ENCODE data around the gene MYO3B.

The MYO3B gene

GRCh38 chr2:170582751-170583463, 405.0 kb downstream of the MYO3B start:
- H3K4me3 ChIP-seq (ENCODE audit: low read depth in 1 of 2, low read length in 2 of 2), result no peak overlapping the region
- H3K9ac ChIP-seq (ENCODE audit: low read depth, low read length), result no peak overlapping the region
- H3K9me3 ChIP-seq (ENCODE audit: insufficient read depth, low read length, severe bottlenecking), result no peaks in the 10 kb centered on the region
- DNase-seq (no peak), ATAC-seq (ENCODE audit: insufficient read depth, low read depth) (no peak)
- no peak overlapping the region for H2AFZ ChIP-seq (ENCODE audit: low read depth, low read length)
- H3K27me3 ChIP-seq (ENCODE audit: insufficient read depth, low read length, poor library complexity), result peaks cover 6% of the 10 kb centered on the region
- H4K20me1 ChIP-seq (ENCODE audit: insufficient read depth, low read length), result no peaks in the 10 kb centered on the region
- no peak overlapping the region for H3K27ac ChIP-seq (ENCODE audit: low read length)
- no peaks in the 10 kb centered on the region for H3K4me1 ChIP-seq (ENCODE audit: insufficient read depth, low read length)
- TF ChIP-seq CTCF (IDR thresholded peaks at IDR 0.05; ENCODE audit: borderline replicate concordance, extremely low read depth, low read length, poor library complexity, severe bottlenecking), result no peak
- no peak for TF ChIP-seq EZH2 (IDR thresholded peaks at IDR 0.05; ENCODE audit: borderline replicate concordance, low read depth, low read length, severe bottlenecking)
- H3K4me2 ChIP-seq (ENCODE audit: insufficient read depth, low read length), result no peak overlapping the region
- no peaks in the 10 kb centered on the region for H3K79me2 ChIP-seq (ENCODE audit: insufficient read depth, low read length)
- H3K36me3 ChIP-seq (ENCODE audit: insufficient read depth, low read length), result no peaks in the 10 kb centered on the region

GRCh38 chr2:170585067-170585466, 407.1 kb downstream of the MYO3B start:
- no peak overlapping the region for H3K4me2 ChIP-seq (ENCODE audit: insufficient read depth, low read length)
- TF ChIP-seq EZH2 (IDR thresholded peaks at IDR 0.05; ENCODE audit: borderline replicate concordance, low read depth, low read length, severe bottlenecking), result no peak
- no peak for TF ChIP-seq CTCF (IDR thresholded peaks at IDR 0.05; ENCODE audit: borderline replicate concordance, extremely low read depth, low read length, poor library complexity, severe bottlenecking)
- H3K27me3 ChIP-seq (ENCODE audit: insufficient read depth, low read length, poor library complexity), result peaks cover 3% of the 10 kb centered on the region
- H3K4me3 ChIP-seq (ENCODE audit: low read depth in 1 of 2, low read length in 2 of 2), result no peak overlapping the region
- H3K27ac ChIP-seq (ENCODE audit: low read length), result no peak overlapping the region
- ATAC-seq (ENCODE audit: insufficient read depth, low read depth) (no peak), DNase-seq (no peak)
- no peaks in the 10 kb centered on the region for H3K79me2 ChIP-seq (ENCODE audit: insufficient read depth, low read length)
- no peaks in the 10 kb centered on the region for H3K9me3 ChIP-seq (ENCODE audit: insufficient read depth, low read length, severe bottlenecking)
- H4K20me1 ChIP-seq (ENCODE audit: insufficient read depth, low read length), result no peaks in the 10 kb centered on the region
- no peaks in the 10 kb centered on the region for H3K36me3 ChIP-seq (ENCODE audit: insufficient read depth, low read length)
- H3K9ac ChIP-seq (ENCODE audit: low read depth, low read length), result no peak overlapping the region
- no peaks in the 10 kb centered on the region for H3K4me1 ChIP-seq (ENCODE audit: insufficient read depth, low read length)
- no peak overlapping the region for H2AFZ ChIP-seq (ENCODE audit: low read depth, low read length)

- TF ChIP-seq EZH2 (IDR thresholded peaks at IDR 0.05; ENCODE audit: borderline replicate concordance, low read depth, low read length, severe bottlenecking), result no peak
- no peak for TF ChIP-seq CTCF (IDR thresholded peaks at IDR 0.05; ENCODE audit: borderline replicate concordance, extremely low read depth, low read length, poor library complexity, severe bottlenecking)
- H4K20me1 ChIP-seq (ENCODE audit: insufficient read depth, low read length), result no peaks in the 10 kb centered on the region
- ATAC-seq (ENCODE audit: insufficient read depth, low read depth), result no peak
Observed at GRCh38 chr2:170586571-170587095, 408.7 kb downstream of the MYO3B start.

More at GRCh38 chr2:170586571-170587095, 408.7 kb downstream of the MYO3B start:
- no peak overlapping the region for H3K27ac ChIP-seq (ENCODE audit: low read length)
- H2AFZ ChIP-seq (ENCODE audit: low read depth, low read length), result no peak overlapping the region
- no peaks in the 10 kb centered on the region for H3K4me1 ChIP-seq (ENCODE audit: insufficient read depth, low read length)
- no peak overlapping the region for H3K4me3 ChIP-seq (ENCODE audit: low read depth in 1 of 2, low read length in 2 of 2)
- no peak overlapping the region for H3K4me2 ChIP-seq (ENCODE audit: insufficient read depth, low read length)
- no peaks in the 10 kb centered on the region for H3K36me3 ChIP-seq (ENCODE audit: insufficient read depth, low read length)
- H3K9me3 ChIP-seq (ENCODE audit: insufficient read depth, low read length, severe bottlenecking), result no peaks in the 10 kb centered on the region
- no peak overlapping the region for H3K9ac ChIP-seq (ENCODE audit: low read depth, low read length)
- no peaks in the 10 kb centered on the region for H3K79me2 ChIP-seq (ENCODE audit: insufficient read depth, low read length)
- peaks cover 3% of the 10 kb centered on the region for H3K27me3 ChIP-seq (ENCODE audit: insufficient read depth, low read length, poor library complexity)
- DNase-seq, result no peak

Measured in DND-41 (cell line).